HG03469 (cell line): ENCODE measurements around the gene ARHGAP33.
"Not testable (repeated sequence)": the region's sequence is repeated elsewhere in the genome, so short reads cannot be mapped to it uniquely, and the experiment has no call there.

ENCODE experiments used
- ATAC-seq: cut with Tn5 transposase; IDR thresholded peaks from one replicate; pipeline ENCODE4 v1.9.1; 2021; ENCODE audit warnings: mild to moderate bottlenecking, moderate library complexity, moderate number of reproducible peaks; ENCODE audit not compliant: unreplicated experiment

The ARHGAP33 gene

DNA sequence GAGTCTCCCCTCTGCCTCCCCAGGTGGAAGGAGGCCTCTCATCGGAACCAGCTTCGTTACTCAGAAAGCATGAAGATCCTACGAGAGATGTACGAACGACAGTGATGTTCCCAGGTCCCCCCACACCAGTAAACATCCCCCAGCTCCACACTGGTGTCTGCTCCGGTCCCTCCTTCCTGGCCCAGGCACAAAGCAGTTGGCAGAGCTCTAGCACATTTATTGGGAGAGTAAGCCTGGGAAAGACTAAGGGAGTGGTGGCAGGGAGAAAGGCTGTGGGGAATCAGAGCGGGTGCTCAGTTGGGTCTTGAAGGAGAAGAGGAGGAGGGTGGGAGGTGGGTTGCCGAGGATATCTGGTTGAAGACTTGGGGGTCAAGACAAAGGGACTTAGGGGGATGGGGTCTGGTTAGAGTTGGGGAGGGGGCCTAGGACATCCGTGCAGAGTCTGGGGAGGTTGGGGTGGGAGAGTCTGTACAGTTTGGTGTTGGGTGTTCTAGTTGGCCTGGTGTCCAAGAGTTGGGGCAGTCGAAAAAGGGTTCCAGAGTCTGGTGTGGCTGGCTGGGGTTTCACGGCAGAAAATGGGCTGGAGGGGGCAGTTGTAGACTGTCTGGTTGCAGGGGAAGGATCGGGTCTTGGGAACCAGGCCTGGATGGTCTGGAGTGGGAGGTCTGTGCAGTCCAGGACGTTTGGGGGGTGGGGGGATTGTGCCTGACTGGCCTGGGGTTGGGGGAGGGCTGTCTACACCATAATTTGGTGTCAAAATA, 20.8 kb upstream of the ARHGAP33 start:
- ATAC-seq, result no peak

DNA sequence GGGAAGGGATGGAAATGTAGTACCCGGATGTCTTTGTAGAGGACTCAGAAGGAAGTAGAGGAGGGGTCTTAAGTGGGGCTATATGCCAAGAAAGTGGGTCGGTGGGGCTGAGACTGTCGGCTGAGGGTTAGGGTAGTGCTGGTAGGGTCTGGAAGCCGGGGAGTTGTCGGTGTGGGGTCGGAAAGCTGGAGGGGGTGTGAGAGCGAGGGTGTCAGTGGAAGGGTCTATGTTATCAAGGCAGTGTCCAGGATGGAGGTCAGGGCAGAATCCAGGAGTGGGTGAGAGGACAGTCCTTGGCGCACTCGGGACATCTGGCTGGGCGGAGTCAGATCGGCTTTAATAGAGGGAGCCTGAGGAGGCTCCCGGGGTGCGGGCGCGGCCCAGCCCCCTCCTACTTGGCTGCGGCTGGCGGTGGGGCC, 20.2 kb upstream of the ARHGAP33 start:
- ATAC-seq, result no peak

DNA sequence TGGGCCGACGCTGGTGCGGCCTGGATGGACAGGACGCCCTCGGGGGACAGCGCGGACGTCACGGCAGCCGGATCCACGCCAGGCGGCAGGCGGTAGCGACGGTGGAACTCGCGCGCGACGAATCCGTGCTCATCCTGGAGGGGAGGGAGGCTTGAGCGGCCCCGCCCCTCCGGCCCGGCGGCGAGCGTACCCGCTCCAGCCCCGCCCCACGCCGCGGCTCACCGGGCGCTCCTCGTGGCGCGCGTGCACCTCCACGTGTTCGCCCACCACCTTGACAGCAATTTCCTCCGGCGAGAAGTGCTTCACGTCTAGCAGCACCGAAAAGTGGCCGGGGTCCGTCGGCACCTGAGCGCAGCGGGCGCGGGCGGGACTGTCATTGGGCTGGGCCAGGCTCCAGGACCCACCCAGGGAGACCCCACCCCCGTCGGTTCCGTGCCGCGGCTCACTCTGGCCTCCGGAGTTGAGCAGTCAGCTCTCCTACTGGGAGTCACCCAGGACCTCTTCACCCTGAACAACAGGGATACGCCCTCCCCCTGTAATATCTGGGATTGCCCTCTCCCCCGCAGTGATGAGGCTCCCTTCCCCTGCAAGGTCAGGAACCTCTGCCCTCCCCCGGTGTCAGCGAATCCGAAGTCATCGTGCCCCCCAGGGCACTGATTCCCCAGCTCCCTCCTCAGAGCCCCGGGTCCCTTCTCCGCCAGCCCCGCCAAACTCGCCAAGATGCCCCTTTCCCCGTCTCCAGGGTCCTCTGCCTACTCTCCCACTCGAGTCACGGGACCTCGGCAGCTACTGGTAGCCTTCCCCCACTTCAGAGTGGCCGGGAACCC, 19.6 kb upstream of the ARHGAP33 start:
- ATAC-seq, result no peak

DNA sequence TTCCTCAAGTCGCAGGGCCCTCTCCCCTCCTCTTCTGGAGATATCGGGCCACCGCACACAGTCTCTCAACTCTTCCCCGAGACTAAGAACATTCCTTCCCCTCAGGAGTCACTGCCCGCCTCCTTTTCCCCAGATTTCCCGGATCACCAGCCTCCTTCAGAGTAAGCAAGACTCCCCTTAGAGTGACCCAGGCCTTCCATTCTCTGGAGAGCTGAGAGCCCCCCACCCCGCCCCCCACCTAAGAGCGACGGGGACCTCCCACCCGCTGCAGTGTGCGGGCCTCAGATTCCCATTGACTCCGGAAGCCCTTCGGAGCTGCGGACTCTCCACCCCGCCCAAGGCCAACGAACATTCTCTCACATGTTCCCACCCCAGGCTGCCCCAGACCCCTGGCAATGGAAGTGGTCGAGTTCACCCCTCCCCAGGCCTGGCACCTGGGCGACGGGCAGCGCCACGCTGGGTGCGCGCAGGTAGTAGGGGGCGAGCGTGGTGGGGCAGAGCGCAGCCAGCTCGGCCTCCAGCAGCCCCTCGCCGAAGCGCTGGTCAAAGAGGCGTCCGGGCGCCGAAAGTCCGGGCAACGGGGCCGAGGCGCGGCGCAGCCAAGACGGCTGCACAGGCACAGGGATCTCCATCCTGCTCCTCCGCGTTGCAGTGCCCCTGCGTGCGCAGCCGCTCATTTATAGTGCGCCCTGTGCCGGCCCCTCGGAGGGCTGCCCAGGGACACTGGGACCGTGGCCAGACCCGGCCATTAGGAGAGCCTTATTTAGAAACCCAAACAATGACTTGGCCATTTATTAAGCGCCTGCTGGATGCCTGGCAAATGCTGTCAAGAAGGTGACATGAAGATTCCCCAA, 18.8 kb upstream of the ARHGAP33 start, which contains the start of gene HSPB6:
Gene HSPB6, minus strand, starts transcription at position 653 of the 854 bp plus-strand sequence. Its CDS starts 21 bp downstream, at position 632.
- ATAC-seq, result no peak

DNA sequence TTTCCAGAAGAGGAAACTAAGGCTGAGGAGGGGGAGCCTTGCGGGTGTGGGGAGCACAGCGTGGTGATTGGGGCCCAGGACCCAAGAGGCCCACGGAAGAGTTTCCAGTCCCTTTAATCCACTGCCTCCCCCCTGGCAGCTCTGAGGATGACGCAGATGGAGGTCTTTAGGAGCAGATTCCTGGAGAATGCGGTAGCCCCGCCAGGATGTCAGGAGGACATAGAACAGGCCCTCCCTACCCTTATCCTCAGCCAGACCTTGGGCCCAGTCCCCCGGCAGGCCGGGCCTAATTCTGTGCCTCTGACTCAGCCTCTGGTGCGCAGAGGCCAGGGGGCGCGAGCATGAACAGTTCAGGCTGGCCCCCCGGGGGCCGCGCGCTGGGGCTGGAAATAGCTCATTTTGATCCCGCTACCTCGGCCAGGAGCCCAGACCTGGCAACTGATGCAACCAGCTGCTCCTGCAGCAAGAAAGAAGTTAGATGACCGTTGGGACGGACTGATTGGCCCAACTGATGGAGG, 18.1 kb upstream of the ARHGAP33 start:
- ATAC-seq, result no peak

DNA sequence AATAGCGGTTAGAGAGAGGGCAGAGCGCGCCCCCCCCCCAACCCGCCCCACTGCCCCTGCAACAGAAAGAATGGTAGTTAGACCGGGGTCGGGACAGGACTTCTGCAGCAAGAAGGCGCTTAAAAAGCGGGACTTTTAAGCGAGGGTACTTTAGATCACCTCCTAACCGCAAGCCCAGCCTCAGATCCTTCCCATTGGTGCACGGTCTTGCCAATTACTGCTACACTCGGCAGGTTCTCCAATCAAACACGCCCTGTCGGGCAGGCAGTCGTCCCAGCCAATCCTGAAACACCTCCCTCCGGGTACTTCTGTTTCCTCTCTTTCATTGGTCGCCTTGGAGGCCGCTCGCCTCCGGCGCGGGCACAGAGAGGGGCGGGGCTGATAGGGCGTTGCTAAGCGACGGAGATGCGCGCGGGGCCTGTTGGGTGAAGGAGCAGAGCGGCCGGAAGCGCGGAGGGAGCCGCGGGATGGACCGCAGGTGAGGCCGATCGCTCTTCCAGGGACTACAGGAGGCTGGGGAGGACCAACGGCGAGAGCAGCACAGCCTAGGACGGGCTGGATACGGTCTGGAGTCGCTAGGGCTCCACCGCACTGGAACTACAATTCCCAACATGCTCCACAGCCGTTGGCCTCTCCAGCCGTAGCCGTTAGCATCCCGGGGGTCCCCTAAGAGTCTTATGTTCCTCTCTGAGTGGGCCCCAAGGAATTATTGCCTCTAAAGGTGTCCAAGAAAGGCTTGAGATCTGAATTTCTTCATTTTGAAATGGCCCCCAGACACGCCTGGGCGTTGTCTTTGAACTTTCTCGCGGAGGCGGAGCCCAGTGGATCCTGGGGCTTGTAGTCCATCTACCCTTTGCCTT, 17.4 kb upstream of the ARHGAP33 start, which contains the start of gene PROSER3:
Gene PROSER3, plus strand, starts transcription at position 428 of the 860 bp plus-strand sequence. Its CDS starts 40 bp downstream, at position 468.
- ATAC-seq, result peak; percentile 92

DNA sequence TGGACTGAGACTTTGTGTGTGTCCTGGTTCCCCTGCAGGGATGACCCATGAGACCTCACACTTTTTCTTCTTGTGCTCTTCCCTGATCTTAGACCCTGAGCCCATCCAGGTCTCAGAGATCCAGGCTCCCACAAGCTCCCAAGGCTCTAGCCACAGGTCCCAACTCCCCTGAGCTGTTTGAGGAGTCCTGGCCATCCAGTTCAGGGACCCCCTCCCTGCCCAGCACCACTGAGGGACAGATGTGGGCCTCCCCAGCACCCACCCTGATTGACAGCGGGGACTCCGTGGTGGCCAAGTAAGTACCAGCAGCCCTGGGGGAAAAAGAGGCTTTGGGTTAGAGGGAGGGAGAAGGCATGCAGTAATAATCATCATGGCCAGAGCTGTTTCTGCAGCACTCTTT, 15.7 kb upstream of the ARHGAP33 start:
- ATAC-seq, result no peak

DNA sequence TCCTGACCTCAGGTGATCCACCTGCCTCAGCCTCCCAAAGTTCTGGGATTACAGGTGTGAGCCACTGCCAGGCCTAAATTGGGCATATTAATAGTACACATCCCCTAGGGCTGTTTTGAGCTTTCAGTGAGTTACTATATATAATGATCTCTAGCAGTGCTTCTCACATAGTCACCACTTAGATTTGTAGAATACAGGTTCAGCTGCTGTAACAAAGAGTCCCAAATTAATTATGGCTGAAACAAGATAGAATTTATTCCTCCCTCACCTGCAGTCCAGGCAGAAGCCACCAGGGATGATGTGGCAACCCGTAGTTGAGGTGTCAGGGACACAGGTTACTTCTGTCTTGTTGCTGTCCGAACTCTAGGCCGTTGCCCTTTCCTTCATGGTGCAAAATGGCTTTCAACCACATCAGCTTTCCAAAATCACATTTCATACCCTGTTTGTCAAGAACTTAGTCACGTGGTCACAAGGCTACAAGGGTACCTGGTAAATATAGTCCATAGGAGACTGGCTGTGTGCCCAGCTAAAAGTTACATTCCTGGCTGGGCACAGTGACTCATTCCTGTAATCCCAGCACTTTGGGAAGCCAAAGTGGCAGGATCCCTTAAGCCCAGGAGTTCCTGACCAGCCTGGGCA, 14.5 kb upstream of the ARHGAP33 start:
- no peak for ATAC-seq

DNA sequence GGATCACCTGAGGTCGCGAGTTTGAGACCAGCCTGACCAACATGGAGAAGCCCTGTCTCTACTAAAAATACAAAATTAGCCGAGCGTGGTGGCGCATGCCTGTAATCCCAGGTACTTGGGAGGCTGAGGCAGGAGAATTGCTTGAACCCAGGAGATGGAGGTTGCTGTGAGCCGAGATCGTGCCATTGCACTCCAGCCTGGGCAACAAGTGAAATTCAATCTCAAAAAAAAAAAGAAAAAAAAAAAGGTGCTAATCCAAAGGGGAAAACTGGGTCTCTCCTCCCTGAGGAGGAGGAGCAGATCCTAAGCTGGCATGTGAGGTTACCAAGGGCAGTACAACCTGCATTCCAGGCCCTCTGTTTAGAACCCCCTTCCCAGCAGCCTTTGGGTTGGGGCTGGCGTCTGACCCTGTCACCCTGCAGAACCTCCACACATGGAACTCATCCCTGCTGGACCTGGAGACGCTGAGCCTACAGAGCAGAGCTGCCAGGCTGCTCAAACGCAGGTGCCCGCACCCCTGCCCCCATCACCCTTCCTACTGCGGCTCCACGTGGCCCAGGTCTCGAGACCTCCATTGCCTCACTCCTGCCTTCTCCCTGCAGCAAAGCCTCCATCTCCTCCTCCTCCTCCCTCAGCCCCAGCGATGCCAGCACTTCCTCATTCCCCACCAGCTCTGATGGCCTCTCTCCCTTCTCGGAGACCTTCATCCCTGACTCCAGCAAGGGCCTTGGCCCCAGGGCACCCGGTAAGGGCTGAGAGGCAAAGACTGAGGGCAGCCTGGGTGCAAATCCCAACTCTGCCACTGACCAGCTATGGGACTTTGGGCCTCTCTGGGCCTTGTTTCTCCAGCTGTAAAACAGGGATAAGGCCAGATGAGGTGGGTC, 10.7 kb upstream of the ARHGAP33 start:
- no peak for ATAC-seq

DNA sequence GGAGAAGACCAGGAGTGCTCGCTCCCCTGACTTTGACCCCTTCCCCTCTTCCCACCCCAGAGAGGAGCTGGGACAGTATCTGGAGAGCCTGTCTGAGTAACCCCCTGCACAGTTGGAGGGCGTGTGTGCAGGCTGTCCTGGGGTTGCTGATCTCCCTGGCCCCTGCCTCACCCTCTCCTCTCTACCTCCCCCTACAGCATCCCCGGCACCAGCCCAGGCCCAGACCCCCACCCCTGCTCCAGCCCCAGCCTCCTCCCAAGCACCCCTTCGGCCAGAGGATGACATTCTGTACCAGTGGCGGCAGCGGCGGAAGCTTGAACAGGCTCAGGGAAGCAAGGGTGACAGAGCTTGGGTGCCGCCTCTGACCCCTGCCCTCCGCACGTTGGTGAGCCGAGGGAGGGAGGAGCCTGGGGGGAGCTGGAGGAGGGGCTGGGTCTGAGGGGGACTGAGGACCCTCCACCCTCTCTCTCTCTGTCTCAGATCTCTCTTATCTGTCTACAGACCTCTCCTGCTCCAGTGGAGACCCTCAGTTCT, 8.7 kb upstream of the ARHGAP33 start:
- no peak for ATAC-seq

DNA sequence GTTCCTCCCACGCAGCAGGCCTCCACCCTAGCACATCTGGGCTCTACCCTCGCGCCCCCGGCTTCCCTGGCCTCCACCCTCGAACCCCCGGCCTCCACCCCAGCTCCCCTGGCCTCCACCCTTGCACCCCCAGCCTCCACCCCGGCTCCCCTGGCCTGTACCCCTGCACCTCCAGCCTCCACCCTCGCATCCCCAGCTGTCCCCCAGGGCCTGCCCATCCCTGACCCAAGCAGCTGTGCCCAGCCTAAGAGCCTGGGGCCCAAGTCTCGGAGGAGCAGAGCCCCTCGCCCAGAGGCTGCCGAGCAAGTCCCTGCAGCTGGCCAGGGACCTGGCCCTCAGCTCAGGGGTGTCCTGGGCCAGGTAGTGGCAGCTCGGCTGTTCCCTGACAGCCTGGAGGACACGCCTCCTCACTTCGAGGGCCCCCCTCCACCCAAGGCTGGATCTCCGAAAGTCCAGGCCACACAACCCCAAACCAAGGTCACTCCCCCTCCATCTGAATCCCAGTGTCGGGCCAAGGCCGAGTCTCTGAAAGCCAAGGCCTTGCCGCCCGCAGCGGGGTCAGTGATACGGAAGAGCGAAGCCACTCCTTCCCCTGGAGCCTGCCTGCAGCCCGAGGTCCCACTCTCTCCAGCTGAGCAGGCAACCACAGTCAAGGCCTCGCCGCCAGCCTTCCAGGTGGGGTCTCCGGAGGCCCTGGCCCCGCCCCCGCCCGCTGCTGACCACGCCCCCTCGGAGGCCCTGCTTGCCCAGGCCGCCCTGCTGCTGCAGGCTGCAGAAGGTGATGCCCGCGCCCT, 7.9 kb upstream of the ARHGAP33 start:
- ATAC-seq, result no peak

DNA sequence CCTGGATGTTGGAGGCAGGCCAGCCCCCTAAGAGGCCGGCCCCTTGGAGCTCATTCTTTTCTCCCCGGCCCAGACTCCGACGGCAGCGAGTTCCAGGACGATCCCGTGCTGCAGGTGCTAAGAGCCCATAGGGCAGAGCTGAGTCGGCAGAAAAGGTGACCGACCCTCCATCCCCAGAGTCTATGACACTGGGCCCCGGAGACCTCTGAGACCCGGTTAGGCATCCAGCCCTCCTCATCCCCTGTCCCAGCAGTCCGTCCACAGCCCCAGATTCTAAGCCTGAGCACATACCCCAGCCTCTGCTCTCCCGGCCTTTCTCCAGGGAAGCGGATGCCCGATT, 7.3 kb upstream of the ARHGAP33 start:
- no peak for ATAC-seq

DNA sequence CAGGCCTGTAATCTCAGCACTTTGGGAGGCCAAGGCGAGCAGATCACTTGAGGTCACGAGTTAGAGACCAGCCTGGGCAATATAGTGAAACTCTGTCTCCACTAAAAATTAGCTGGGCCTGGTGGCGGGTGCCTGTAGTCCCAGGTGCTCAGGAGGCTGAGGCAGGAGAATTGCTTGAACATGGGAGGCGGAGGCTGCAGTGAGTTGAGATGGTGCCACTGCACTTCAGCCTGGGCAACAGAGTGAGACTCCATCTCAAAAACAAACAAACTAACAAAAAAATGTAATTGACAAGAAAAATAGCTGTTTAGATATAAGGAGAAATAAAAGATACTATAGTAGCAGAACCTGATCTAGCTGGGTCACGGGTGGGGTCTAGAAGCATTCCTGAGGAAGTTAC, 3.0 kb upstream of the ARHGAP33 start:
- ATAC-seq, result not testable (repeated sequence)

DNA sequence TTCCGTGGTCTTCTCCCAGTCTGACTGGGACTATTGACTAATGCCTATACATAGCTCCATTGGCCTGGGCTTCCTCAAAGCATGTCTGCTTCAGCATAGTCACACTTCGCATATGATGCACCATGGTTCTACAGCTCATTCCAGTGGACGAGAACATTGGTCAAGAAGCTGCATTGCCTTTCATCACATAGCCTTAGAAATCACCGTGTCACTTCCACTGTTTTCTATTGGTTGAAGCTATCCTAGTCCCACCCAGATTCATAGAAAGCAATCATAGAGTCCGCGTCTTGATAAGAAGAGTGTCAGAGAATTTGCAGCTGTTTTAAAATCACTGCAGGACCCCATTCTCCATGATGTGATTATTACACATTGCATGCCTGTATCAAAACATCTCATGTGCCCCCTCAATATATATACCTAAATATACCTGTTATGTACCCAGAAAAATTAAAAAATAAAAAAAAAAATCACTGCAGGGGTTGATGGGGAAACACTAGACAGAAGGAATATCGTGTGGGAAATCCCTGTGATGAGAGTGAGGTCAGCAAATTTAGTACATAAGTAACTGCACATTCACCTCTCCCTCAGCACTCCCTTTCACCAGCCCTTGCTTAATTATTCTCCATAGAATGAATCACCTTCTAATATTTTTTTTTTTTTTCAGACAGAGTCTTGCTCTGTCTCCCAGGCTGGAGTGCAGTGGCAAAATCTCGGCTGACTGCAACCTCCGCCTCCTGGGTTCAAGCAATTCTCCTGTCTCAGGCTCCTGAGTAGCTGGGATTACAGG, 2.2 kb upstream of the ARHGAP33 start:
- ATAC-seq, result no peak

DNA sequence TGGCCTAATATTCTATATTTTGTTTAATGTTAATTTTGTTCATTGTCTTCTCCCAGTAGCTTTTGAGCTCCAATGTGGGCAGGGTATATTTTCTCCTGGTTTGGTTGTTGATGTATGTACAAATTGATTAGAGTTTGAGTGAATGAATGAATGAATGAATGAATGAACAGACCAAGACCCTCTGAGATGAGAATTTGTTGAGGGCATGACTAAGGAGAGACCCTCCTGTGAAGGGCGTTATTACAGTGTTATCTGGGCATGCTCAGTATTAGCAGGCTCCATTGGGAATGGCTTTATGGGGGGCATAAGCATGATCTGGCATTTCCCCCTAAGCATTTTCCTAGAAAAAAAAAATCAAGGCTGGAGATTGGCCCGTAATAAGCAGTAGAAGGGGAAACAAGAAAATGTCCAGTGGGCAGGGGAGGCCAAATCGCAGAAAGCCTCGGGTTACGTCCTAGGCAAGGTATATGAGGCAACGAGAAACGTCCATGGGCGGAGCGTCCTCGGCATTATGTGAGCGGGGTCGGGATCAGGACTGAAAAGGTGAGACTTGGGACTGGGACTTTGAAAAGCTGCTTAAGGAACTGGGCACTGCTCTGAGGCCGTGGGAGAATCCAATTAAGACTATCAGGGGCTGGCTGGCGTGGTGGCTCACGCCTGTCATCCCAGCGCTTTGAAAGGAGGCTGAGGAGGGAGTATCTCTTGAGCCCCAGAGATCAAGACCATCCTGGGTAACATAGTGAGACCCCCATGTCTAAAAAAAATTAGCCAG, 904 bp upstream of the ARHGAP33 start:
- ATAC-seq, result no peak

DNA sequence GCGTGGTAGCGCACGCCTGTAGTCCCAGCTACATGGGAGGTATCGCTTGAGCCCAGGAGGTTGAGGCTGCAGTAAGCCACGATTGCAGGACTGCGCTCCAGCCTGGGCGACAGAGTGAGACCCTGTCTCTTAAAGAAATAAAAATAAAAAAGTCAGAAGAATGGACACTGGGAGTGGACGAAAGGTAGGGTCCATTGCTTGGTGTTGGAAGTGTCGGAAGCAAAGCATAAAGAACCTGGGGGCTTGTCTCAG, 392 bp upstream of the ARHGAP33 start:
- ATAC-seq, result no peak
